Fibroblast of mammary gland (primary cell): ENCODE data around the gene ATP6V0A1.
A peak's percentile ranks its signal among the peaks of the same experiment; 100 is the strongest.

Source experiments
- DNase-seq: peaks from one replicate; pipeline ENCODE4 v3.0.0-alpha.2; 2010; ENCODE audit warnings: low read depth
- H3K4me3 ChIP-seq: 2 replicates; pipeline ENCODE4 v1.5.1; 2011; ENCODE audit warnings: low read depth, mild to moderate bottlenecking, low read length, moderate library complexity; ENCODE audit not compliant: control insufficient read depth
- TF ChIP-seq, protein P1 (sequence below): conservative IDR thresholded peaks from 2 replicates; pipeline ENCODE4 v1.5.1; 2011; ENCODE audit warnings: low read depth, low read length, inconsistent platforms; ENCODE audit not compliant: control insufficient read depth, insufficient read depth

ATP6V0A1 gene

GRCh38 chr17:42467889-42468288 lies 9.2 kb downstream of the ATP6V0A1 start:
- no peak overlapping the region for H3K4me3 ChIP-seq
- no peak for DNase-seq
- TF ChIP-seq, protein P1, sequence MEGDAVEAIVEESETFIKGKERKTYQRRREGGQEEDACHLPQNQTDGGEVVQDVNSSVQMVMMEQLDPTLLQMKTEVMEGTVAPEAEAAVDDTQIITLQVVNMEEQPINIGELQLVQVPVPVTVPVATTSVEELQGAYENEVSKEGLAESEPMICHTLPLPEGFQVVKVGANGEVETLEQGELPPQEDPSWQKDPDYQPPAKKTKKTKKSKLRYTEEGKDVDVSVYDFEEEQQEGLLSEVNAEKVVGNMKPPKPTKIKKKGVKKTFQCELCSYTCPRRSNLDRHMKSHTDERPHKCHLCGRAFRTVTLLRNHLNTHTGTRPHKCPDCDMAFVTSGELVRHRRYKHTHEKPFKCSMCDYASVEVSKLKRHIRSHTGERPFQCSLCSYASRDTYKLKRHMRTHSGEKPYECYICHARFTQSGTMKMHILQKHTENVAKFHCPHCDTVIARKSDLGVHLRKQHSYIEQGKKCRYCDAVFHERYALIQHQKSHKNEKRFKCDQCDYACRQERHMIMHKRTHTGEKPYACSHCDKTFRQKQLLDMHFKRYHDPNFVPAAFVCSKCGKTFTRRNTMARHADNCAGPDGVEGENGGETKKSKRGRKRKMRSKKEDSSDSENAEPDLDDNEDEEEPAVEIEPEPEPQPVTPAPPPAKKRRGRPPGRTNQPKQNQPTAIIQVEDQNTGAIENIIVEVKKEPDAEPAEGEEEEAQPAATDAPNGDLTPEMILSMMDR = no peak

GRCh38 chr17:42472709-42473521 lies 14.2 kb downstream of the ATP6V0A1 start:
- no peak overlapping the region for H3K4me3 ChIP-seq
- DNase-seq = peak; percentile 97
- TF ChIP-seq, protein P1 = no peak

DNA sequence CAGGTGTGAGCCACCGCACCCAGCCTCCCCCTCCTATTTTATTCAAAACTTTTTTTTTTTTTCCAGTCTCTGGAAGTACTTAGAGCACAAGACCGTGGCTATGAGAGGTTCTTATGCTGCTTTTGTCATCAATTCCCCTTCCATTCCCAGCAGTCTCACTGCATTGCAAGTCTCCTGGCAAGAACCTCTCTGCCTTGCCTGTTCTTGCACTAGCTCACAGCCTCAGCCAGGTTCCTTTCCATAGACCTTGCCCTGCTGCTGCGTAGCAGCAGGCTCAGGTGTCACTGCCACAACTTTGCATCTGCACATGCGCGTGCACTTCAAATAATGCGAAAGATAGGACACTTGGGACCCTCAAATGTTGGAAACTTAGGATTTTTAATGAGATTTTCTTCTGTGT lies 15.6 kb downstream of the ATP6V0A1 start:
- H3K4me3 ChIP-seq = no peak overlapping the region
- no peak for DNase-seq
- TF ChIP-seq, protein P1 = no peak

- TF ChIP-seq, protein P1 = no peak
- H3K4me3 ChIP-seq = no peak overlapping the region
- no peak for DNase-seq
Observed at GRCh38 chr17:42475121-42475520, 16.4 kb downstream of the ATP6V0A1 start.

- peak; percentile 53 for DNase-seq
- TF ChIP-seq, protein P1 = no peak
- no peak overlapping the region for H3K4me3 ChIP-seq
Observed at GRCh38 chr17:42475835-42476234, 17.2 kb downstream of the ATP6V0A1 start.

DNA sequence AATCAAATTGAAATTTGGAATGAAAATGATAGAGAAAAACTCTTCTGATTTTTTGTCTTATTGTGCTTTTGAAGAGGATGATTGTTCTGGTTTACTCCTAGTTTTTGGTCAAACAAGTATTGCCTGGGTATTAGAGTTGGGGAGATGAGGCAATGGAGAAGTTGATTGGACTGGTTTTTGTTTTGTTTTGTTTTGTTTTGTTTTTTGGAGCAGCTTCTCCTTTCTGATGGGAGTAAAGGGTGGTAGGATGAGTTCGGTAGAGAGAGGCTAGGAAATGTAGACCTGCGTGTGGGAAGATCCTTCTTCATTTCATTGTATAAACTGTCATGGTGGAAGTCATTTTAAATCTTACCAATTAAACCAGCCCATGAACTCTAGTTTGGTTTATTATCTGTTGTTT lies 17.7 kb downstream of the ATP6V0A1 start:
- TF ChIP-seq, protein P1 = no peak
- H3K4me3 ChIP-seq = no peak overlapping the region
- no peak for DNase-seq
